ENCODE results near the gene PUS1.
"Not testable (repeated sequence)": the region's sequence is repeated elsewhere in the genome, so short reads cannot be mapped to it uniquely, and the experiment has no call there.

The PUS1 gene

GRCh38 chr12:131928711-131929580, at the start of gene PUS1:
Gene PUS1, plus strand, starts transcription at chr12:131929276. Its CDS starts 447 bp downstream, at chr12:131929723.
- DNase-seq = peak; percentile 92 to 96

- no peak for DNase-seq
Measured at GRCh38 chr12:131882804-131883520, 46.1 kb upstream of the PUS1 start.

- no peak for DNase-seq
Measured at GRCh38 chr12:131883521-131883900, 45.6 kb upstream of the PUS1 start.

GRCh38 chr12:131885076-131885475, 44.0 kb upstream of the PUS1 start:
- not testable (repeated sequence) for DNase-seq

- no peak for DNase-seq
Measured at GRCh38 chr12:131885543-131886057, 43.5 kb upstream of the PUS1 start.

GRCh38 chr12:131891722-131892121, 37.4 kb upstream of the PUS1 start:
- not testable (repeated sequence) for DNase-seq

- no peak for DNase-seq
Measured at GRCh38 chr12:131892711-131893604, 36.1 kb upstream of the PUS1 start.

GRCh38 chr12:131893605-131894312, 35.3 kb upstream of the PUS1 start:
- DNase-seq = no peak

GRCh38 chr12:131894313-131894860, 34.7 kb upstream of the PUS1 start, which contains the start of gene ULK1:
Gene ULK1, plus strand, starts transcription at chr12:131894622. Its CDS starts 380 bp downstream, at chr12:131895002.
- peak; percentile 89 to 91 for DNase-seq

- DNase-seq = no peak
Measured at GRCh38 chr12:131894981-131895639, 34.0 kb upstream of the PUS1 start.

- no peak for DNase-seq
Measured at GRCh38 chr12:131895640-131896079, 33.4 kb upstream of the PUS1 start.

GRCh38 chr12:131896080-131896810, 32.8 kb upstream of the PUS1 start:
- DNase-seq = no peak

GRCh38 chr12:131896811-131897270, 32.2 kb upstream of the PUS1 start:
- DNase-seq = no peak

GRCh38 chr12:131897276-131897675, 31.8 kb upstream of the PUS1 start:
- DNase-seq = no peak

GRCh38 chr12:131897875-131898274, 31.2 kb upstream of the PUS1 start:
- no peak for DNase-seq

GRCh38 chr12:131900397-131900796, 28.7 kb upstream of the PUS1 start:
- DNase-seq = no peak

- DNase-seq = no peak
Measured at GRCh38 chr12:131901431-131902331, 27.4 kb upstream of the PUS1 start.

GRCh38 chr12:131902332-131903241, 26.5 kb upstream of the PUS1 start:
- DNase-seq = no peak
